NCI-H345 treated with DMSO at 0.1 percent for 48 hours (cell line): ENCODE measurements around the gene FAM174C.

Experiments
- DNase-seq: peaks from one replicate; lab custom pipeline; 2025; ENCODE audit not compliant: unreplicated experiment; lab: John Stamatoyannopoulos, UW

FAM174C gene

DNA sequence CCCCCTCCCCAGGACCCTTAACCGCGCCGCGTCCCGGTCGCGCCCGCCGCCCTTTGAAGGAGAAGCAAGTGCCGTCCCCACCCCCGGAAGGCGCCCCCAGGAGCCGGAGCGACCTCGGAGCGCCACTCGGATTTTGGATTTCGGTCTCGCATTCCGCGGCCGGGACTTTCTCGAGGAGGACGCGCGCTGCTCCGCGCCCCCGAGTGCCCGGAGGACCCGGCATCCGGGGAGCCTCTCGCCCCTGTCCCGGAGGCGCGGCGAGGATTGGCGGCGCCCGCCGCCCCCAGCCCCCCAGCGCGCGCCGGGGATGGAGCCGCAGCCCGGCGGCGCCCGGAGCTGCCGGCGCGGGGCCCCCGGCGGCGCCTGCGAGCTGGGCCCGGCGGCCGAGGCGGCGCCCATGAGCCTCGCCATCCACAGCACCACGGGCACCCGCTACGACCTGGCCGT lies 25.3 kb upstream of the FAM174C start:
- DNase-seq = no peak

DNA sequence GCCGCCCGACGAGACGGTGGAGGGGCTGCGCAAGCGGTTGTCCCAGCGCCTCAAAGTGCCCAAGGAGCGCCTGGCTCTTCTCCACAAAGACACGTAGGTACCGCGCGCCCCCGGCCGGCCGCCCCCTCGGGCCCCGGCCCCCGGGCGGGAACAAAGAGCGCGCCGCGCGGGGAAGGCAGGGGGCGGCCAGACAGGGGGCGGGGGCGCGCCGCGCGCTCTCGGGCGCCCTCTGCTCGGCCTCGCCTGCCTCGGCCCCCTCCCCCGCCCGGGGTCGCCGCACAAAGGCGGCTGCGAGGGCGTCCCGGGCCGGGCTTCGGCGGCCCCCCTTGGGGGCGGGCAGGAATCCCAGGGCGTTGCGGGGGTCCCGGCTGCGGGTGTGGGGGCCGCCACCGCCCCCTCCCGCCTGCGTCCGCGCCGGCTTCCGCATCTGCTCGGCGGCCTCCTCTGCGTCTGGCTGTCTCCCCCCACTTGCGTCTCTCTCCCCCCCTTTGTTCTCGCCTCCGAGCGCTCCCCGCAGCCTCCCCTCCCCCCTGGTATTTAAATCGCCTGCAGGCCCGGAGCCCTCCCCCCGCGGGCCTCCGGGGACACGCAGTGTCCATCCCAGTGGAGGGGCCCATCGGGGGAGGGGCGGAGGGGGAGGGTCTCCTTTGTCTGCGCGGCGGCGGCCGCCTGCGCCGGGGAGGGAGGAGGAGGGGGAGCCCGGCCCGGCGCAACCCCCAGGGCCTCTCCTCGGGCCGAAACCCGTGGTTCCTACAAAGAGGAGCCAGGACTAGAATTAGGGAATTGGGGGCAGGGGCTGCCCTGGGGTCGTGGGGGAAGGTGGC lies 24.7 kb upstream of the FAM174C start:
- no peak for DNase-seq

- DNase-seq = no peak
These were observed 23.8 kb upstream of the FAM174C start for GRCh38 chr19:1251330-1252220.

DNA sequence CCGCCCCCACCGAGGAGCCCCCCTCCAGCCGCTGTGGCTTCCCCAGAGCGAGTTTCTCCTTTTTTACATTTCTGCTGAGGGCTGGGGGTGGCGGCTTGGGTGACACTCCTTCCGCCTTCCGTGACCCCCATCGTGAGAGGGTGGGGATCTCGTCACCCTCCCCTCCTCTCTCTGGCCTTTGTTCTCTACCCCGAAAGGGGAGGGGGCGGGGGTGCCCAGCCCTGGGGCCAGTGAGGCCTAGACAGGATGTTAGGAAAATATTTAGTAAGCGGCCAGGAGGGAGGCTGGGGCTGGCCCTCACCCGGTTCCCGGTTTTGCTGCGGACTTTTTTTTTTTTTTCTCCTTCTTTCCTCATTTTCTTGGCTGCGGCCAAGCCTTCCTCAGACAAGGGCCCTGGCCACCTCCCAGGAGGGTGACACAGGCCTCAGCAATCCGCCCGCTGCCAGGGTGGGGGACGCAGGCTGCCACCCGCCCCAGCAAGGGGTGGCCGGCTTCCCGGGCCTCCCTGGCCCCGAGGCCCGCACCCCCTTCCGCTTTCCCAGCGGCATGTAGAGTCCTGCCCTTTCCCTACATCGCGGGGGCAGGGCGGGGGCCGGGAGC lies 23.0 kb upstream of the FAM174C start:
- DNase-seq = no peak

- DNase-seq = no peak
These were observed 22.4 kb upstream of the FAM174C start for GRCh38 chr19:1252821-1253513.

DNA sequence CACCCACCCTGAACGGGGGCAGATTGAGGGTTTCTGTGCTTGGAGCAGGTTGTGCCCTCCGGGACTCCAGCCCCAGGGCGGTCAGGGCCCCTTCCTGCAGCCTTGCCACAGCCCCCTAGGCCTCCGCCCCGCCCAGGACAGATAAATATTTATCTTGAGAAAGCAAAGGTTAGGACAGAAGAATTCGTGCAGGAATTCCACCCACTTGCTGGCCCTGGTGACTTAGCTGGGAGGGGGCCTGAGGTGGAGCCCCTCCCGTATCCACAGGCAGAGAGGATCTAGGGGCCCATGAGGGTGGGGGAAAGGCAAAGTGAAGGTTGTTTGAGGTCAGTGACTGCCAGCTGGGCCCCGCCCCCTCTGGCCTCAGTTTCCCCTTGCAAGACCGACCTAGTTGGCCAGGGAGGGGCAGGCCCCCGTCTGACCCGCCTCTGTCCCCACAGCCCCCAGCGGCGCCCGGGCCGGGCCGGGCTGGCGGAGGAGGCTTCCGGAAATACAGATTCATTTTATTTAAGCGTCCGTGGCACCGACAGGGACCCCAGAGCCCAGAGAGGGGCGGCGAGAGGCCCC lies 21.7 kb upstream of the FAM174C start:
- no peak for DNase-seq

- no peak for DNase-seq
These were observed 21.2 kb upstream of the FAM174C start for GRCh38 chr19:1254081-1254527.

DNA sequence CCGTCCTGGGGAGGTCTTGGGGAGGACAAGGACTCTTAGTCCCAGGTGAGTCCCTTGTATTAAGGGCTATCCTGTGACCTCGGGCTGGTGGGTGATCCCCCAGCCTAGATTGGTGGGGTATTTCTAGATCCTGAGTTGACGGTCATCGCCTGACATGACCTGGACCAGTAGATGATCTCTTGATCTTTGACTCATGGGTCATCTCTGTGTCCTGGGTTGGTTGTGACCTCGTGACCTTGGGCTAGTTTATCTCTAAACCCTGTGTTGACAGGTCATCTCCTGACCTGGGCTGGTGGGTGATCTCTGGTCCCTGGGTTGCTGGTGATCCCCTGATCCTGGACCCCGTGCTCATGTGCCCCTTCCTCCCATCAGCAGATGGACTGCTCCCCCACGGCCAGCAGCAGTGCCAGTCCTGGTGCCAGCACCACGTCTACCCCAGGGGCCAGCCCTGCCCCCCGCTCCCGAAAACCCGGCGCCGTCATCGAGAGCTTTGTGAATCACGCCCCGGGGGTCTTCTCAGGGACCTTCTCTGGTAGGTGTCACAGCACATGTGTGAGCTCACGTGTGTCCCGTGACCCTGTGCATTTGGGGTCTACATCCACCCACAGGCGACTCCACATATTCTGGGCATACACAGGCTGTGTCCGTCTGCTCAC lies 20.7 kb upstream of the FAM174C start:
- no peak for DNase-seq

GRCh38 chr19:1255186-1256161 lies 19.9 kb upstream of the FAM174C start:
- DNase-seq = no peak

- DNase-seq = no peak
These were observed 18.5 kb upstream of the FAM174C start for GRCh38 chr19:1256646-1257474.

DNA sequence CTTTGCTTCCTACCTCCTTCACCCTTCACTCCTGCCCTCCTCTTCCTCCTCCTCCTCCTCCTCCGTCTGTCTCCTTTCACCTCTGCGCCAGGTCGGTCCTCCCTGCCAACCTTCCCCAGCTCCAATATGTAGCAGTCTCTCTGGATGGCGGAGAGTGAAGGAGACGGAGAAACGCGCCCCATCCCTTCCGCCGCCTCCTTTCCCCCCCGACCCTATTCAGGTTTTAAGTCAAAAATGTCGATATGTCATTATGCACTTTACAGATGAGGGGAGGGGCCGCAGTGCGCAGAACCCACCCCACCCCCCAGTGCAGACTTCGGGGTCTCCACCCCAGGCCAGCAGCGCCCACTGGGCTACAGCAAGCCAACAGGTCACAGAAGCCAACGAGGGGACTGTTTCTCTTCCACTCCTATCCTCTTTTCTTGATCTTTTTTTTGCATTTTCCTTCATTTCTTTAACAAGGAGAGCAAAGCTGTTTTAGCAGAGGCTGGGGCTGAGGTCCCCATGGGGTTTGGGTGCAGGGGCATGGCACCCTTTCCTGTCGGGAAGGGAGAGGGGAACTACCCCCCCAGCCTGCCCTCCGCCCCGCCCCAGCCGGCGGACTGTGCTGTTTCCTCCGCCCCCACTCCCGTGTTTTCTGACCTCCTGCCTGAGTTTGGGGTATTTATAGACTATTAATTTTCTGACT lies 17.7 kb upstream of the FAM174C start:
- DNase-seq = no peak

DNA sequence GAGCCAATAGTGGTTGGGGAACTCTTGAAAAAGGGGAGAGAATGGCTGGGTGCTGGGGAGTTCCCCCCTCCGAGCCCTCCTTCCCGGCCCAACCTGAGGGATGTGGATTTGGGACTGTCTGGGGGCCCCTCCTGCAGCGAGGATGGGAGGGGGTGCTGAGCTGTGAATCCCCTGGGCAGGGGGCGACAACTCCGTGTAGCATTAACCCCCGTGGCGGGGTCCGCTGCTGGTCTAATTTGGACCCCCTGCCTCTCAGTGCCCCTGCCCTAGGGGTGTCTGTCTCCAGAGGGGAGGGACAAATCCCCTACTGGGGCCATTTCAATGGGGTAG lies 17.2 kb upstream of the FAM174C start:
- no peak for DNase-seq

- DNase-seq = no peak
These were observed 16.6 kb upstream of the FAM174C start for GRCh38 chr19:1258707-1259205.

- no peak for DNase-seq
These were observed 16.0 kb upstream of the FAM174C start for GRCh38 chr19:1259206-1259875.

GRCh38 chr19:1259876-1260748 lies 15.2 kb upstream of the FAM174C start:
- DNase-seq = no peak
